Trophoblast cell (in vitro differentiated cells and primary cell): ENCODE measurements around the gene SERPINE2.
A peak's percentile ranks its signal among the peaks of the same experiment; 100 is the strongest.

Experiments used
- DNase-seq, 2 donors: peaks; one replicate each; pipeline ENCODE4 v3.0.0-alpha.2; 2016
- H2AFZ ChIP-seq: 2 replicates; pipeline ENCODE4 v1.6.1; 2013; ENCODE audit warnings: low read length, moderate library complexity, mild to moderate bottlenecking; ENCODE audit not compliant: insufficient read depth, poor library complexity
- H2AK5ac ChIP-seq: 2 replicates; pipeline ENCODE4 v1.6.1; 2013; ENCODE audit warnings: mild to moderate bottlenecking, low read length
- H2BK120ac ChIP-seq: 2 replicates; pipeline ENCODE4 v1.6.1; 2013; ENCODE audit warnings: low read length, mild to moderate bottlenecking, moderate library complexity; ENCODE audit not compliant: insufficient read depth, poor library complexity
- H2BK12ac ChIP-seq: 2 replicates; pipeline ENCODE4 v1.6.1; 2013; ENCODE audit warnings: mild to moderate bottlenecking, low read length, moderate library complexity
- H2BK5ac ChIP-seq: 2 replicates; pipeline ENCODE4 v1.6.1; 2013; ENCODE audit warnings: low read length, low read depth, moderate library complexity, mild to moderate bottlenecking; ENCODE audit not compliant: poor library complexity
- H3K14ac ChIP-seq: 2 replicates; pipeline ENCODE4 v1.6.1; 2013; ENCODE audit warnings: mild to moderate bottlenecking, low read length
- H3K18ac ChIP-seq: 2 replicates; pipeline ENCODE4 v1.6.1; 2013; ENCODE audit warnings: mild to moderate bottlenecking, low read length
- H3K23ac ChIP-seq: 2 replicates; pipeline ENCODE4 v1.6.1; 2013; ENCODE audit warnings: low read length
- H3K27ac ChIP-seq: 2 replicates; pipeline ENCODE4 v1.5.1; 2013; ENCODE audit warnings: low read depth, mild to moderate bottlenecking, inconsistent platforms, low read length, moderate library complexity
- H3K27me3 ChIP-seq: 2 replicates; pipeline ENCODE4 v1.6.1; 2013; ENCODE audit warnings: inconsistent platforms, mild to moderate bottlenecking, low read length, moderate library complexity; ENCODE audit not compliant: insufficient read depth
- H3K36me3 ChIP-seq, 2 experiments: 1 replicate in 1 of 2; 2 replicates in 1 of 2; pipeline ENCODE4 v1.6.1; 2013; ENCODE audit warnings: low read length in 2 of 2, mild to moderate bottlenecking in 2 of 2, moderate library complexity in 1 of 2; ENCODE audit not compliant: insufficient read depth in 2 of 2, control insufficient read depth in 1 of 2
- H3K4ac ChIP-seq: 2 replicates; pipeline ENCODE4 v1.6.1; 2013; ENCODE audit warnings: low read depth, mild to moderate bottlenecking, low read length, moderate library complexity
- H3K4me1 ChIP-seq, 2 experiments: 1 replicate in 1 of 2; 2 replicates in 1 of 2; pipeline ENCODE4 v1.6.1; 2013; ENCODE audit warnings: low read length in 2 of 2, mild to moderate bottlenecking in 2 of 2, moderate library complexity in 1 of 2; ENCODE audit not compliant: insufficient read depth in 2 of 2, control insufficient read depth in 1 of 2
- H3K4me2 ChIP-seq: 2 replicates; pipeline ENCODE4 v1.6.1; 2013; ENCODE audit warnings: inconsistent platforms, mild to moderate bottlenecking, low read length, moderate library complexity
- H3K4me3 ChIP-seq: 2 replicates; pipeline ENCODE4 v1.5.1; 2013; ENCODE audit warnings: mild to moderate bottlenecking, low read depth, low read length, inconsistent platforms
- H3K79me1 ChIP-seq: one replicate; pipeline ENCODE4 v1.6.1; 2013; ENCODE audit warnings: low read length
- H3K79me2 ChIP-seq: 2 replicates; pipeline ENCODE4 v1.6.1; 2013; ENCODE audit warnings: low read length, mild to moderate bottlenecking; ENCODE audit not compliant: control insufficient read depth, insufficient read depth, poor library complexity
- H3K9ac ChIP-seq: 2 replicates; pipeline ENCODE4 v1.6.1; 2013; ENCODE audit warnings: mild to moderate bottlenecking, low read length
- H3K9me3 ChIP-seq: 2 replicates; pipeline ENCODE4 v1.6.1; 2013; ENCODE audit warnings: low read depth, mild to moderate bottlenecking, control low read depth, inconsistent platforms, low read length; ENCODE audit not compliant: insufficient read depth
- H4K12ac ChIP-seq: 2 replicates; pipeline ENCODE4 v1.6.1; 2013; ENCODE audit warnings: low read depth, mild to moderate bottlenecking, low read length, moderate library complexity
- H4K8ac ChIP-seq: 2 replicates; pipeline ENCODE4 v1.6.1; 2013; ENCODE audit warnings: low read depth, mild to moderate bottlenecking, low read length, moderate library complexity
- H4K91ac ChIP-seq: one replicate; pipeline ENCODE4 v1.6.1; 2013; ENCODE audit warnings: low read depth, mild to moderate bottlenecking, low read length, moderate library complexity
- WGBS: extraction: QIAGEN DNeasy Blood & Tissue Kit; methylation state at CpG from one replicate; pipeline ENCODE4 v1.1.7; 2013; ENCODE audit warnings: missing lambda C conversion rate; ENCODE audit not compliant: insufficient read length, insufficient coverage; ENCODE audit errors: extremely low coverage; 5-methylcytosine and 5-hydroxymethylcytosine counted together

Gene SERPINE2

DNA sequence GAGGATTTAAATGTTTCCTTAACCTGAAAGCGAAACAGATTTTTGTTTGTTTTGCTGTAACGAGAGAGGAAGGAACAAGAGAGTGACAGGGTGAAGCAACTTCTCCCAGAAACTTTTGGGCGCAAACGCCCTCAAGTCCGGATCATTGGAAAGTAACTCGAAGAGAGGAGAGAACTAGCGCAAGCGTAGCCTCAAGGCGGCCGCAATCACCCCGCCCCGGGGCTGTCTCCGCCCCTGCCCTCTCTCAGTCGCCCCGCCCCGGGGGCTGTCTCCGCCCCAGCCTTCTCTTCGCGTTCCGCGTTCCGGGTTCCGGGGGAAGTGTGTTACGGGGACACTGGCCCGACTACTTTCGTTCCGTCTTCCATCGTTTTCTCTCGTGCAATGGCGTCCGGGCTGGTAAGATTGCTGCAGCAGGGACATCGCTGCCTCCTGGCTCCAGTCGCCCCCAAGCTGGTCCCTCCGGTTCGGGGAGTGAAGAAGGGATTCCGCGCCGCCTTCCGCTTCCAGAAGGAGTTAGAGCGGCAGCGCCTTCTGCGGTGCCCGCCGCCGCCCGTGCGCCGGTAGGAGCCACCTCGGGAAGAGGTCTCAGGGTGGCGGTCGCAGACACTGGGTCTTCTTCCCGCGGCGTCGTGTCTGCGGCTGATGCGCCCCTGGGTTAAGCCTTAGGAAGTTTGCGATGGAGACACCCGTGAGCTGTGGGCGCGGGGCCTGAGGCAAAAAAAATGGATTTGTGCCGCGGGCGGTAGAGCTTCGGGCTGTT lies 81.8 kb downstream of the SERPINE2 start, which contains the start of gene MRPL44:
MRPL44 (plus strand) TSS at position 372 of the 760 bp plus-strand sequence; CDS start at position 382, 10 bp downstream.
- Histone ChIP-seq H3K18ac (peak within 1 kb of the TSS; percentile 100), H3K4ac (peak within 1 kb of the TSS; percentile 98), H2BK120ac (peak within 1 kb of the TSS; percentile 98), H2AK5ac (no peak within 1 kb of the TSS), H3K14ac (peak within 1 kb of the TSS; percentile 99), H2AFZ (peak within 1 kb of the TSS; percentile 99), H3K4me2 (peak within 1 kb of the TSS; percentile 85), H3K23ac (no peak within 1 kb of the TSS), H2BK5ac (peak within 1 kb of the TSS; percentile 89), H3K4me3 (peak within 1 kb of the TSS; percentile 85), H2BK12ac (no peak within 1 kb of the TSS), H4K8ac (peak within 1 kb of the TSS; percentile 99), H3K79me1 (peaks cover 6% of the 10 kb centered on the region), H3K79me2 (peaks cover 9% of the 10 kb centered on the region), H3K9ac (peak within 1 kb of the TSS; percentile 96), H3K4me1 (peaks cover 0 to 3% of the 10 kb centered on the region in 2 experiments), H3K36me3 (peaks cover 2 to 14% of the 10 kb centered on the region in 2 experiments), H3K27ac (peak within 1 kb of the TSS; percentile 56), H3K27me3 (no peaks in the 10 kb centered on the region), H3K9me3 (no peaks in the 10 kb centered on the region), H4K12ac (peak within 1 kb of the TSS; percentile 99), H4K91ac (peak within 1 kb of the TSS; percentile 97)
- no CpG with 5 or more reads among the region's 65 CpGs for WGBS
- DNase-seq = peak; percentile 98 to 99

DNA sequence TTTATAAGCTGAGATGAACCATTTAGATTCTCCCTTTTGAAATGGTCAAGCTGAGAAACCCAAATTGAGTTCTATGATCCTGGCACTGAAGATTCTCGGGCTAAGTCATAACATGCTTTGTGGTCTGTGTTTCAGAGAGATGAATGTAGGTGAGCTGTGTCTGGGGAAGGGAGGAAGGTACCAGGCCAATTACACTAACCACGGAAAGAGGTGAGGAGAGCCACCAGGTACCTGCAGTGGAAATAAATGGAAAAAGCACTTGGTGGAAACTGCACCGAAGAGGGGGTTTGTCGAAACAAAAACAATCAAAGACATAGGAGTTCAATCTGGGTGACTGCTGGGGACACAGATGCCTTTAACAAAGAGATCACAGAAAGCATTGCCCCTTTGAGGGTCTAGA lies 82.8 kb downstream of the SERPINE2 start:
- Histone ChIP-seq H3K9ac (no peak overlapping the region), H2AFZ (peak overlapping the region; percentile 11), H3K18ac (no peak overlapping the region), H4K8ac (no peak overlapping the region), H4K12ac (no peak overlapping the region), H3K36me3 (peaks cover 2 to 10% of the 10 kb centered on the region in 2 experiments), H3K4me3 (no peak overlapping the region), H3K14ac (no peak overlapping the region), H2BK12ac (no peak overlapping the region), H3K23ac (no peak overlapping the region), H3K9me3 (no peaks in the 10 kb centered on the region), H3K4me2 (no peak overlapping the region), H2AK5ac (no peak overlapping the region), H3K79me2 (peaks cover 9% of the 10 kb centered on the region), H4K91ac (no peak overlapping the region), H3K79me1 (peaks cover 6% of the 10 kb centered on the region), H3K4ac (no peak overlapping the region), H2BK120ac (no peak overlapping the region), H2BK5ac (no peak overlapping the region), H3K27ac (no peak overlapping the region), H3K27me3 (no peaks in the 10 kb centered on the region), H3K4me1 (peaks cover 0 to 2% of the 10 kb centered on the region in 2 experiments)
- DNase-seq = no peak
- WGBS = no CpG with 5 or more reads among the region's 4 CpGs

DNA sequence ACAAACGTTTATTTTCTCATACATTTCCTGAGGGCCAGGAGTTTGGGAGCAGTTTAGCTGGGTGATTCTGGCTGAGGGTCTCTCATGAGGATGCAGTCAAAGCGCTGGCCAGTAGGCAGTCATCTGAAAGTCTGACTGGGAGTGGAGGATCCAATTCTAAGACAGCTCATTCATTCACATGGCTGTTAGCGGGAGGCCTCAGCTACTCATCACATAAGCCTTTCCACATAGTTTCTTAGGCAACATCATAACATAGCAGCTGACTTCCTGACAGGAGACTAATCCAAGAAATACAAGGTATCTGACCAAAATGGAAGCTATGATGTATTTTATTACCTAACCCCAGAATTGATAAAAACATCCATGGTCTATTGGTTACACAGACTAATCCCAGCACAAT lies 84.7 kb downstream of the SERPINE2 start:
- Histone ChIP-seq H2BK5ac (no peak overlapping the region), H3K9me3 (no peaks in the 10 kb centered on the region), H2AK5ac (no peak overlapping the region), H2AFZ (no peak overlapping the region), H3K4ac (no peak overlapping the region), H3K4me2 (no peak overlapping the region), H3K4me3 (no peak overlapping the region), H3K27ac (no peak overlapping the region), H3K36me3 (no peaks in the 10 kb centered on the region), H4K12ac (no peak overlapping the region), H3K14ac (no peak overlapping the region), H3K18ac (no peak overlapping the region), H3K9ac (no peak overlapping the region), H3K79me1 (peaks cover 6% of the 10 kb centered on the region), H3K4me1 (no peaks in the 10 kb centered on the region), H4K8ac (no peak overlapping the region), H4K91ac (no peak overlapping the region), H3K23ac (no peak overlapping the region), H2BK120ac (no peak overlapping the region), H3K79me2 (peaks cover 6% of the 10 kb centered on the region), H3K27me3 (no peaks in the 10 kb centered on the region), H2BK12ac (no peak overlapping the region)
- no CpG with 5 or more reads among the region's 3 CpGs for WGBS
- peak; percentile 34 to 65 for DNase-seq

DNA sequence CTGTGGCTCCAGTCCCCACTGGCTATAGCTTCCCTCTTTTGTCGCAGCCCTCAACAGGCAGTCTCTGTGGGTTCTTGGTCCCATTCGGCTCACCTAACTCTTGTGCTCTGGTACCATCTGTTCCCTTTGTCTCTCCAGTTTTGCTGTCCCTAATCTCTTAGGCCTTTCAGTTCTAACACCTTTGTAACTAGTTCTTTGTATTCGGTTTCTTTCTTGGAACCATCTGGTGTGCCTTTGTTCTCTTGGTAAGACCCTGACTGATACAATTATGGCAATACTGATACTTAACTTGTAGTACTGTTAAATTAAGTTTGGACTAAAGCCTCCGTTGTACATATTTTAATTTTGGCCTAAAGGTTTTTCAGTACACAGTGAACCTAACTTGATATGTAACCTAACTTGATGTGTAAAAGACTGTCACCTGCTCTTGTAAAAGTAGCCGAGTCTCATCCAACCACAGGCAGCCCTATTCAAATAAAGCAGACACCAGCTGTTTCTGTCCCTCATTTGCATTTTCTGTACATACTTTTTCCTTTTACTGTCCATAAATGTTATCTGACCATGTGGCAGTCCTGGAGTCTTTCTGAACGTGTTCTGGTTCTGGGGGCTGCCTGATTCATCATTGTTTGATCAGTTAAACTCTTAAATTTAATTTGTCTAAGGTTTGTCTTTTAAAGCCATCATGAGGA lies 86.7 kb downstream of the SERPINE2 start:
- peaks cover 2% of the 10 kb centered on the region for H3K79me1 ChIP-seq
- H2BK12ac ChIP-seq = no peak overlapping the region
- no peak overlapping the region for H2BK120ac ChIP-seq
- no peak overlapping the region for H4K91ac ChIP-seq
- no peaks in the 10 kb centered on the region for H3K27me3 ChIP-seq
- H4K8ac ChIP-seq = no peak overlapping the region
- no peak overlapping the region for H2BK5ac ChIP-seq
- DNase-seq = no peak
- H4K12ac ChIP-seq = no peak overlapping the region
- no peak overlapping the region for H2AFZ ChIP-seq
- H3K18ac ChIP-seq = no peak overlapping the region
- no peak overlapping the region for H3K27ac ChIP-seq
- no peak overlapping the region for H3K4ac ChIP-seq
- no peak overlapping the region for H2AK5ac ChIP-seq
- no peaks in the 10 kb centered on the region for H3K9me3 ChIP-seq
- H3K14ac ChIP-seq = no peak overlapping the region
- peaks cover 2% of the 10 kb centered on the region for H3K79me2 ChIP-seq
- no peaks in the 10 kb centered on the region for H3K4me1 ChIP-seq
- no peak overlapping the region for H3K4me3 ChIP-seq
- H3K36me3 ChIP-seq = no peaks in the 10 kb centered on the region
- no peak overlapping the region for H3K23ac ChIP-seq
- WGBS = no CpG with 5 or more reads among the region's 6 CpGs
- no peak overlapping the region for H3K9ac ChIP-seq
- no peak overlapping the region for H3K4me2 ChIP-seq
